ENCODE data around the gene PCDH17.

PCDH17 gene

GRCh38 chr13:57636816-57637215 is 5.3 kb downstream of the PCDH17 start:
- no peak for DNase-seq (ENCODE audit: low spot score)

GRCh38 chr13:57637515-57637914 is 6.0 kb downstream of the PCDH17 start:
- no peak for DNase-seq (ENCODE audit: low spot score)

- no peak for DNase-seq (ENCODE audit: low spot score)
Observed at GRCh38 chr13:57638186-57638890, 6.8 kb downstream of the PCDH17 start.

GRCh38 chr13:57640607-57641006 is 9.1 kb downstream of the PCDH17 start:
- DNase-seq (ENCODE audit: low spot score) = peak; percentile 59

- no peak for DNase-seq (ENCODE audit: low spot score)
Observed at GRCh38 chr13:57641051-57641450, 9.5 kb downstream of the PCDH17 start.

GRCh38 chr13:57644106-57644505 is 12.6 kb downstream of the PCDH17 start:
- DNase-seq (ENCODE audit: low spot score) = no peak

GRCh38 chr13:57653229-57653989 is 21.9 kb downstream of the PCDH17 start:
- no peak for DNase-seq (ENCODE audit: low spot score)

GRCh38 chr13:57665481-57665880 is 33.9 kb downstream of the PCDH17 start:
- peak; percentile 68 for DNase-seq (ENCODE audit: low spot score)

- no peak for DNase-seq (ENCODE audit: low spot score)
Observed at GRCh38 chr13:57666131-57666953, 34.8 kb downstream of the PCDH17 start.

- DNase-seq (ENCODE audit: low spot score) = no peak
Observed at GRCh38 chr13:57672168-57672567, 40.6 kb downstream of the PCDH17 start.

- no peak for DNase-seq (ENCODE audit: low spot score)
Observed at GRCh38 chr13:57673197-57673596, 41.7 kb downstream of the PCDH17 start.

- DNase-seq (ENCODE audit: low spot score) = no peak
Observed at GRCh38 chr13:57675526-57675925, 44.0 kb downstream of the PCDH17 start.

GRCh38 chr13:57680609-57681008 is 49.1 kb downstream of the PCDH17 start:
- DNase-seq (ENCODE audit: low spot score) = no peak

- DNase-seq (ENCODE audit: low spot score) = no peak
Observed at GRCh38 chr13:57682128-57682716, 50.7 kb downstream of the PCDH17 start.

- DNase-seq (ENCODE audit: low spot score) = no peak
Observed at GRCh38 chr13:57698851-57699250, 67.3 kb downstream of the PCDH17 start.

- DNase-seq (ENCODE audit: low spot score) = no peak
Observed at GRCh38 chr13:57704031-57704430, 72.5 kb downstream of the PCDH17 start.

- DNase-seq (ENCODE audit: low spot score) = no peak
Observed at GRCh38 chr13:57716295-57716694, 84.8 kb downstream of the PCDH17 start.

GRCh38 chr13:57724486-57725272 is 93.1 kb downstream of the PCDH17 start:
- DNase-seq (ENCODE audit: low spot score) = no peak

- no peak for DNase-seq (ENCODE audit: low spot score)
Observed at GRCh38 chr13:57725480-57725879, 93.9 kb downstream of the PCDH17 start.

GRCh38 chr13:57726981-57727380 is 95.4 kb downstream of the PCDH17 start:
- no peak for DNase-seq (ENCODE audit: low spot score)

- no peak for DNase-seq (ENCODE audit: low spot score)
Observed at GRCh38 chr13:57734306-57734705, 102.8 kb downstream of the PCDH17 start.

Measured in globus pallidus (tissue), 1 donor.